ENCODE results near the gene MYOD1.

The MYOD1 gene

GRCh38 chr11:17694494-17695110, 24.8 kb upstream of the MYOD1 start:
- no peak for DNase-seq (ENCODE audit: low read depth in 1 of 2, low spot score in 1 of 2)
- no peak overlapping the region for H3K4me3 ChIP-seq (replicated peaks; ENCODE audit: insufficient read depth, low read length)
- peaks cover 44% of the 10 kb centered on the region for H3K27me3 ChIP-seq (ENCODE audit: insufficient read depth, poor library complexity, severe bottlenecking)
- no peak overlapping the region for H3K27ac ChIP-seq (replicated peaks)
- TF ChIP-seq POLR2AphosphoS5 (IDR thresholded peaks at IDR 0.05; ENCODE audit: low read depth) (no peak), SPI1 (IDR thresholded peaks at IDR 0.05; ENCODE audit: borderline replicate concordance, low read depth) (no peak), GABPA (IDR thresholded peaks at IDR 0.05; ENCODE audit: low read depth) (no peak), REST (IDR thresholded peaks at IDR 0.05; ENCODE audit: insufficient replicate concordance, low read depth) (no peak), CTCF (IDR thresholded peaks at IDR 0.05; ENCODE audit: insufficient read depth, low read length) (no peak)

GRCh38 chr11:17695454-17696441, 23.6 kb upstream of the MYOD1 start:
- Histone ChIP-seq H3K27ac (replicated peaks) (no peak overlapping the region), H3K4me3 (replicated peaks; ENCODE audit: insufficient read depth, low read length) (no peak overlapping the region), H3K27me3 (ENCODE audit: insufficient read depth, poor library complexity, severe bottlenecking) (peaks cover 39% of the 10 kb centered on the region)
- DNase-seq (ENCODE audit: low read depth in 1 of 2, low spot score in 1 of 2) = no peak
- TF ChIP-seq POLR2AphosphoS5 (IDR thresholded peaks at IDR 0.05; ENCODE audit: low read depth) (no peak), GABPA (IDR thresholded peaks at IDR 0.05; ENCODE audit: low read depth) (no peak), SPI1 (IDR thresholded peaks at IDR 0.05; ENCODE audit: borderline replicate concordance, low read depth) (no peak), CTCF (IDR thresholded peaks at IDR 0.05; ENCODE audit: insufficient read depth, low read length) (no peak), REST (IDR thresholded peaks at IDR 0.05; ENCODE audit: insufficient replicate concordance, low read depth) (no peak)

- no peak for TF ChIP-seq REST (IDR thresholded peaks at IDR 0.05; ENCODE audit: insufficient replicate concordance, low read depth)
- TF ChIP-seq POLR2AphosphoS5 (IDR thresholded peaks at IDR 0.05; ENCODE audit: low read depth) = no peak
- TF ChIP-seq GABPA (IDR thresholded peaks at IDR 0.05; ENCODE audit: low read depth) = no peak
- TF ChIP-seq SPI1 (IDR thresholded peaks at IDR 0.05; ENCODE audit: borderline replicate concordance, low read depth) = peak; percentile 43; the same call in 1 of the 2 replicates
- Histone ChIP-seq H3K27me3 (ENCODE audit: insufficient read depth, poor library complexity, severe bottlenecking) (peaks cover 39% of the 10 kb centered on the region), H3K4me3 (replicated peaks; ENCODE audit: insufficient read depth, low read length) (no peak overlapping the region), H3K27ac (replicated peaks) (no peak overlapping the region)
- DNase-seq (ENCODE audit: low read depth in 1 of 2, low spot score in 1 of 2) = no peak
These were observed 22.6 kb upstream of the MYOD1 start for GRCh38 chr11:17696741-17697140.
